SJSA1 (cell line): ENCODE results near the gene SERPING1. TPM values are rescaled to one million over a fixed set of nuclear protein-coding genes. Genes with fewer than 3 reads are reported as not detected.

Experiments
- DNase-seq, 2 experiments: peaks; one replicate each; pipeline ENCODE4 v3.0.0-alpha.2; 2015 to 2020; ENCODE audit warnings: low spot score in 2 of 2, low read depth in 1 of 2
- H3K27ac ChIP-seq: fragments of 250-450 bp; sonication (Bioruptor Pico); 2 replicates; pipeline ENCODE4 v1.5.1; 2020; ENCODE audit warnings: mild to moderate bottlenecking, moderate library complexity
- H3K27me3 ChIP-seq: fragments of 250-450 bp; sonication (Bioruptor Pico); replicated peaks from 2 replicates; pipeline ENCODE4 v1.5.1; 2020; ENCODE audit warnings: mild to moderate bottlenecking, moderate library complexity
- H3K36me3 ChIP-seq: fragments of 250-450 bp; sonication (Bioruptor Pico); 2 replicates; pipeline ENCODE4 v1.5.1; 2020; ENCODE audit warnings: mild to moderate bottlenecking
- H3K4me1 ChIP-seq: fragments of 250-450 bp; sonication (Bioruptor Pico); replicated peaks from 2 replicates; pipeline ENCODE4 v1.6.1; 2021; ENCODE audit warnings: mild to moderate bottlenecking
- H3K4me3 ChIP-seq: fragments of 250-450 bp; sonication (Bioruptor Pico); 2 replicates; pipeline ENCODE4 v1.5.1; 2020; ENCODE audit warnings: mild to moderate bottlenecking
- H3K9me3 ChIP-seq: fragments of 250-450 bp; sonication (Bioruptor Pico); replicated peaks from 2 replicates; pipeline ENCODE4 v1.5.1; 2020; ENCODE audit warnings: mild to moderate bottlenecking
- total RNA-seq: library from RNA; depleted of rRNA; stranded (reverse); fragments of >200 nt; shearing (Covaris generic); gene quantifications from 2 replicates; pipeline ENCODE4 v1.2.3, GENCODE V29; 2014; rRNA removed

The SERPING1 gene
- total RNA-seq, 1 experiment from 2014 or later: not detected

GRCh38 chr11:57659669-57660068, 62.2 kb downstream of the SERPING1 start:
- Histone ChIP-seq H3K4me1 (no peaks in the 10 kb centered on the region; the same call in 1 of the 2 replicates), H3K36me3 (peaks cover 34% of the 10 kb centered on the region), H3K9me3 (no peaks in the 10 kb centered on the region), H3K4me3 (no peak overlapping the region), H3K27me3 (no peaks in the 10 kb centered on the region), H3K27ac (no peak overlapping the region)
- no peak for DNase-seq

- Histone ChIP-seq H3K36me3 (peaks cover 34% of the 10 kb centered on the region), H3K27me3 (no peaks in the 10 kb centered on the region), H3K4me3 (no peak overlapping the region), H3K4me1 (peaks cover 4% of the 10 kb centered on the region), H3K9me3 (no peaks in the 10 kb centered on the region), H3K27ac (no peak overlapping the region)
- no peak for DNase-seq
Observed at GRCh38 chr11:57662893-57663292, 65.4 kb downstream of the SERPING1 start.

GRCh38 chr11:57663975-57664374, 66.5 kb downstream of the SERPING1 start:
- Histone ChIP-seq H3K36me3 (peaks cover 43% of the 10 kb centered on the region), H3K9me3 (no peaks in the 10 kb centered on the region), H3K4me3 (no peak overlapping the region), H3K4me1 (peaks cover 6% of the 10 kb centered on the region), H3K27ac (no peak overlapping the region), H3K27me3 (no peaks in the 10 kb centered on the region)
- DNase-seq: no peak

Other genes with a start within 250 kb of the SERPING1 start
- not detected in 2 replicates for gene PRG3, start 216.5 kb upstream of the SERPING1 start, total RNA-seq
- gene PRG2, start 207.0 kb upstream of the SERPING1 start, total RNA-seq: not detected in 2 replicates
- gene SLC43A3, start 170.6 kb upstream of the SERPING1 start, total RNA-seq: 49.5 and 62.2 TPM in 2 replicates
- not detected in 2 replicates for gene RTN4RL2, start 137.2 kb upstream of the SERPING1 start, total RNA-seq
- 6.0 and 6.4 TPM in 2 replicates for gene SLC43A1, start 82.0 kb upstream of the SERPING1 start, total RNA-seq
- 105 and 157 TPM in 2 replicates for gene TIMM10, start 66.9 kb upstream of the SERPING1 start, total RNA-seq
- gene SMTNL1, start 60.1 kb upstream of the SERPING1 start, total RNA-seq: not detected in 2 replicates
- gene UBE2L6, start 30.0 kb upstream of the SERPING1 start, total RNA-seq: 8.6 and 17.3 TPM in 2 replicates
- gene YPEL4, start 52.2 kb downstream of the SERPING1 start, total RNA-seq: not detected in 2 replicates
- gene CLP1, start 60.1 kb downstream of the SERPING1 start, total RNA-seq: 16.6 and 24.1 TPM in 2 replicates
- gene ZDHHC5, start 70.4 kb downstream of the SERPING1 start, total RNA-seq: 26.8 and 42.0 TPM in 2 replicates
- gene MED19, start 114.5 kb downstream of the SERPING1 start, total RNA-seq: 26.0 and 32.5 TPM in 2 replicates
- gene TMX2, start 114.9 kb downstream of the SERPING1 start, total RNA-seq: 76.7 and 132 TPM in 2 replicates
- gene SELENOH, start 143.8 kb downstream of the SERPING1 start, total RNA-seq: 234 and 322 TPM in 2 replicates
- gene BTBD18, start 154.1 kb downstream of the SERPING1 start, total RNA-seq: not detected in 2 replicates
- 106 and 128 TPM in 2 replicates for gene CTNND1, start 164.1 kb downstream of the SERPING1 start, total RNA-seq